Measurements from ENCODE around the gene MPZL1.

The MPZL1 gene

GRCh38 chr1:167764458-167765330 is 42.9 kb downstream of the MPZL1 start:
- no peak overlapping the region for H3K27ac ChIP-seq
- TF ChIP-seq, protein P1, sequence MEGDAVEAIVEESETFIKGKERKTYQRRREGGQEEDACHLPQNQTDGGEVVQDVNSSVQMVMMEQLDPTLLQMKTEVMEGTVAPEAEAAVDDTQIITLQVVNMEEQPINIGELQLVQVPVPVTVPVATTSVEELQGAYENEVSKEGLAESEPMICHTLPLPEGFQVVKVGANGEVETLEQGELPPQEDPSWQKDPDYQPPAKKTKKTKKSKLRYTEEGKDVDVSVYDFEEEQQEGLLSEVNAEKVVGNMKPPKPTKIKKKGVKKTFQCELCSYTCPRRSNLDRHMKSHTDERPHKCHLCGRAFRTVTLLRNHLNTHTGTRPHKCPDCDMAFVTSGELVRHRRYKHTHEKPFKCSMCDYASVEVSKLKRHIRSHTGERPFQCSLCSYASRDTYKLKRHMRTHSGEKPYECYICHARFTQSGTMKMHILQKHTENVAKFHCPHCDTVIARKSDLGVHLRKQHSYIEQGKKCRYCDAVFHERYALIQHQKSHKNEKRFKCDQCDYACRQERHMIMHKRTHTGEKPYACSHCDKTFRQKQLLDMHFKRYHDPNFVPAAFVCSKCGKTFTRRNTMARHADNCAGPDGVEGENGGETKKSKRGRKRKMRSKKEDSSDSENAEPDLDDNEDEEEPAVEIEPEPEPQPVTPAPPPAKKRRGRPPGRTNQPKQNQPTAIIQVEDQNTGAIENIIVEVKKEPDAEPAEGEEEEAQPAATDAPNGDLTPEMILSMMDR (conservative IDR thresholded peaks at IDR 0.05): no peak
- no peak for TF ChIP-seq ZFX (IDR thresholded peaks at IDR 0.05)

DNA sequence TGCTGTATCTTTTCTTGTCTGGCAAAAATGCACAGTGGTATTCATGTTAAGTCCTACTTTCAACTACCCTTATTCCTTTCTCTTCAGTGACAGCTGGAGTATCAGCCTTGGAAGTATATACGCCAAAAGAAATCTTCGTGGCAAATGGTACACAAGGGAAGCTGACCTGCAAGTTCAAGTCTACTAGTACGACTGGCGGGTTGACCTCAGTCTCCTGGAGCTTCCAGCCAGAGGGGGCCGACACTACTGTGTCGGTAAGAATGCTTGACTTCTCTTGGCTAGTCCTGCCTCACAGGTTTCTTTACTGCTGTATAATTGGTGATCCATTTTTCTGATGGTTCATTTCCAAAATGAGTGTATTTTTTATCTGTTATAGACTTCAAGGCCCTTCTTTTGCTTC is 43.7 kb downstream of the MPZL1 start:
- TF ChIP-seq, protein P1 (conservative IDR thresholded peaks at IDR 0.05): no peak
- no peak for TF ChIP-seq ZFX (IDR thresholded peaks at IDR 0.05)
- no peak overlapping the region for H3K27ac ChIP-seq

GRCh38 chr1:167766538-167766937 is 44.8 kb downstream of the MPZL1 start:
- TF ChIP-seq, protein P1 (conservative IDR thresholded peaks at IDR 0.05): no peak
- no peak for TF ChIP-seq ZFX (IDR thresholded peaks at IDR 0.05)
- H3K27ac ChIP-seq: no peak overlapping the region

GRCh38 chr1:167767761-167768160 is 46.0 kb downstream of the MPZL1 start:
- H3K27ac ChIP-seq: no peak overlapping the region

GRCh38 chr1:167770127-167770526 is 48.3 kb downstream of the MPZL1 start:
- TF ChIP-seq ZFX (IDR thresholded peaks at IDR 0.05): no peak
- TF ChIP-seq, protein P1 (conservative IDR thresholded peaks at IDR 0.05): no peak
- H3K27ac ChIP-seq: no peak overlapping the region

More at GRCh38 chr1:167767761-167768160, 46.0 kb downstream of the MPZL1 start:
- TF ChIP-seq, protein P1 (conservative IDR thresholded peaks at IDR 0.05): no peak
- no peak for TF ChIP-seq ZFX (IDR thresholded peaks at IDR 0.05)

DNA sequence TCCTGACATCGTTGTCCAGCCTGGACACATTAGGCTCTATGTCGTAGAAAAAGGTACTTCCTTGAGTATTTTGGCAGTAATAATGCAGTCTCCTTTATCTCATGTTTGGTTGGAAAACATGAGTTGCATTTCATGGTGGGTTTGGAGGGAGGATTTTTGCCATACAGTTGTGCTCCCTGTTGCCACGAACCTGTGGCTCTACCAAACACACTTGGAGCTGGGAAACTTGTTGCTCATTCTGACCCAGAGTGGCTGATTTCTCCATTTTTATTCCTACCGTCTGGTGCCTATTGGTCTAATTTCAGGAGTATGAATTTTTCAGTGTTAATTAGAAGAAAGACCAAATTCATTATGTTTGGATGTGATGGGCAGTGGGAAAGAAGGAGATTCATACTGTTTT is 50.7 kb downstream of the MPZL1 start:
- TF ChIP-seq, protein P1 (conservative IDR thresholded peaks at IDR 0.05): no peak
- no peak for TF ChIP-seq ZFX (IDR thresholded peaks at IDR 0.05)
- no peak overlapping the region for H3K27ac ChIP-seq

GRCh38 chr1:167773516-167773915 is 51.7 kb downstream of the MPZL1 start:
- no peak for TF ChIP-seq ZFX (IDR thresholded peaks at IDR 0.05)
- TF ChIP-seq, protein P1 (conservative IDR thresholded peaks at IDR 0.05): no peak
- no peak overlapping the region for H3K27ac ChIP-seq

All from C4-2B (cell line).